A673 (cell line): ENCODE data around the gene IGFBP1. TPM values are rescaled to one million over a fixed set of nuclear protein-coding genes. Genes with fewer than 3 reads are reported as not detected.
"Not testable (repeated sequence)": the region's sequence is repeated elsewhere in the genome, so short reads cannot be mapped to it uniquely, and the experiment has no call there.

Source experiments
- BruUV-seq: library from RNA; stranded (reverse); fragments of 400-500 nt; replicated peaks from 2 replicates; lab custom pipeline; 2021; lab: Mats Ljungman, UMichigan
- CTCF ChIA-PET: fragments of 300-600 bp; sonication (Branson Sonifier 250); formaldehyde crosslinking; loops from one replicate; lab custom pipeline; 2022; ENCODE audit warnings: antibody characterized with exemption; lab: Charles Lee
- POLR2A ChIA-PET: fragments of 300-600 bp; sonication (Branson Sonifier 250); formaldehyde crosslinking; loops from one replicate; lab custom pipeline; 2022; ENCODE audit warnings: antibody characterized with exemption; ENCODE audit not compliant: low non-redundant PET; lab: Charles Lee
- DNase-seq: peaks from one replicate; pipeline ENCODE4 v3.0.0-alpha.2; 2015; ENCODE audit warnings: low spot score
- H3K27ac ChIP-seq: fragments of 200-600 bp; sonication (generic); 2 replicates; pipeline ENCODE4 v1.5.1; 2016; ENCODE audit warnings: mixed run types, low read depth, mild to moderate bottlenecking, mixed read lengths, antibody characterized with exemption, low read length; ENCODE audit not compliant: poor library complexity, severe bottlenecking
- H3K27me3 ChIP-seq: fragments of 200-600 bp; sonication (generic); replicated peaks from 2 replicates; pipeline ENCODE4 v1.6.1; 2017; ENCODE audit warnings: mixed run types, low read depth, mild to moderate bottlenecking, mixed read lengths, antibody characterized with exemption, low read length; ENCODE audit not compliant: insufficient read depth, poor library complexity
- H3K36me3 ChIP-seq: fragments of 200-600 bp; sonication (generic); 2 replicates; pipeline ENCODE4 v1.6.1; 2016; ENCODE audit warnings: mixed run types, mild to moderate bottlenecking, mixed read lengths, antibody characterized with exemption, low read length; ENCODE audit not compliant: insufficient read depth, poor library complexity, severe bottlenecking
- H3K4me1 ChIP-seq: fragments of 200-600 bp; sonication (generic); 2 replicates; pipeline ENCODE4 v1.6.1; 2017; ENCODE audit warnings: mixed run types, mild to moderate bottlenecking, mixed read lengths, antibody characterized with exemption, low read length; ENCODE audit not compliant: insufficient read depth, poor library complexity, severe bottlenecking
- H3K4me3 ChIP-seq: fragments of 200-600 bp; sonication (generic); 2 replicates; pipeline ENCODE4 v1.5.1; 2016; ENCODE audit warnings: low read depth, mixed run types, mild to moderate bottlenecking, mixed read lengths, low read length; ENCODE audit not compliant: poor library complexity, severe bottlenecking
- H3K9me3 ChIP-seq: fragments of 200-600 bp; sonication (generic); 2 replicates; pipeline ENCODE4 v1.6.1; 2016; ENCODE audit warnings: mixed run types, low read depth, mild to moderate bottlenecking, mixed read lengths, antibody characterized with exemption, low read length; ENCODE audit not compliant: poor library complexity, severe bottlenecking
- CTCF ChIP-seq: fragments of 300-800, 200-600 bp; sonication (generic); conservative IDR thresholded peaks from 2 replicates; pipeline ENCODE4 v1.5.1; 2017; ENCODE audit warnings: low read depth, mild to moderate bottlenecking, antibody characterized with exemption, low read length, moderate library complexity, mixed read lengths
- EZH2 ChIP-seq: fragments of 200-600 bp; sonication (generic); IDR thresholded peaks from 2 replicates; pipeline ENCODE4 v1.6.1; 2017; ENCODE audit warnings: borderline replicate concordance, low read depth, mild to moderate bottlenecking, mixed read lengths, antibody characterized with exemption, low read length; ENCODE audit not compliant: poor library complexity, severe bottlenecking
- intact Hi-C: fragments of 100-400 bp; cut with micrococcal nuclease; formaldehyde crosslinking; loops from one replicate; pipeline ENCODE4 v1.10.0; 2022; ENCODE audit not compliant: unreplicated experiment
- total RNA-seq: library from RNA; stranded (reverse); gene quantifications from 2 replicates; pipeline ENCODE4 v1.2.3, GENCODE V29; 2021

Gene IGFBP1
- total RNA-seq, 1 experiment from 2014 or later, result not detected

- ChIA-PET POLR2A (no interaction called here), CTCF (no interaction called here)
- H3K4me3 ChIP-seq, result no peak overlapping the region
- H3K9me3 ChIP-seq, result no peaks in the 10 kb centered on the region
- BruUV-seq, result no TSS peak
- H3K27me3 ChIP-seq, result peaks cover 6% of the 10 kb centered on the region
- H3K36me3 ChIP-seq, result no peaks in the 10 kb centered on the region
- H3K27ac ChIP-seq, result no peak overlapping the region
- H3K4me1 ChIP-seq, result no peaks in the 10 kb centered on the region
- DNase-seq, result no peak
- intact Hi-C loops, result no loop called here
- no peak for TF ChIP-seq EZH2
- TF ChIP-seq CTCF, result no peak
Observed at GRCh38 chr7:45939574-45939973, 51.3 kb downstream of the IGFBP1 start.

GRCh38 chr7:45940237-45940781, 52.0 kb downstream of the IGFBP1 start:
- intact Hi-C loops, H3K27me3 ChIP-seq, CTCF ChIA-PET, H3K4me1 ChIP-seq, H3K27ac ChIP-seq, H3K4me3 ChIP-seq, DNase-seq, BruUV-seq, H3K9me3 ChIP-seq, H3K36me3 ChIP-seq, POLR2A ChIA-PET: not testable (repeated sequence)

GRCh38 chr7:45940939-45941338, 52.7 kb downstream of the IGFBP1 start:
- ChIA-PET POLR2A (no interaction called here), CTCF (no interaction called here)
- no peaks in the 10 kb centered on the region for H3K9me3 ChIP-seq
- H3K27me3 ChIP-seq, result peaks cover 6% of the 10 kb centered on the region
- no peak overlapping the region for H3K27ac ChIP-seq
- no peaks in the 10 kb centered on the region for H3K36me3 ChIP-seq
- no peak overlapping the region for H3K4me3 ChIP-seq
- intact Hi-C loops, result no loop called here
- BruUV-seq, result no TSS peak
- TF ChIP-seq CTCF (no peak), EZH2 (no peak)
- DNase-seq, result no peak
- no peaks in the 10 kb centered on the region for H3K4me1 ChIP-seq

Other genes starting within 250 kb of the IGFBP1 start
- gene CCDC201, start 15.4 kb upstream of the IGFBP1 start, total RNA-seq, result not detected in 2 replicates
- gene IGFBP3, start 32.8 kb downstream of the IGFBP1 start, total RNA-seq, result 0.81 and 1.1 TPM in 2 replicates